GM18502 (cell line): ENCODE data around the gene KRTAP16-1.
"Not testable (repeated sequence)": the region's sequence is repeated elsewhere in the genome, so short reads cannot be mapped to it uniquely, and the experiment has no call there.

ENCODE experiments used
- ATAC-seq: cut with Tn5 transposase; IDR thresholded peaks from one replicate; pipeline ENCODE4 v1.9.1; 2021; ENCODE audit warnings: mild to moderate bottlenecking; ENCODE audit not compliant: unreplicated experiment, poor library complexity

KRTAP16-1 gene

GRCh38 chr17:41307647-41308046, 1.5 kb downstream of the KRTAP16-1 start:
- ATAC-seq = no peak

DNA sequence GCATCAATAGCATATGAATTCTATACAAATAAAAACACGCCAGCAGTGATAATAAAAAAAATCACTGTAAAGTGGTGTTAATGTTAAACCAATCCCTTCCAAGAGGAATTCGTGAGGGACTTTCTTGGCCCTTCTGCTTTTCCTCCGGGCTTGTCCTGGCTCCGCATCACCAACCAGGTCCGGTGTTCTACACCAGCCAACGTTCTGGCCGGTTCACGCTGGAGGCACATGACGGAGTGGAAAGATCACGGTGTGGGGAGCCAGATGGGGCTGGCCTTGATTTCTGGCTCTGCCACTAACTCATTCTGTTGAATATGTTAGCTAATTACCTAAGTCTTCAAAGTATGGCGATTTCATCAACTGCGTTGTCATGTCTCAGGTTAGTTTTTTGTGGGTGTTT, 5.0 kb downstream of the KRTAP16-1 start:
- ATAC-seq = no peak

GRCh38 chr17:41302981-41303380, 6.1 kb downstream of the KRTAP16-1 start:
- no peak for ATAC-seq

- no peak for ATAC-seq
These were observed 6.9 kb downstream of the KRTAP16-1 start, which contains the start of gene KRTAP29-1 for GRCh38 chr17:41301916-41302901. TSS of gene KRTAP29-1 (minus strand) at chr17:41302851. CDS start at chr17:41302851, 0 bp downstream.

DNA sequence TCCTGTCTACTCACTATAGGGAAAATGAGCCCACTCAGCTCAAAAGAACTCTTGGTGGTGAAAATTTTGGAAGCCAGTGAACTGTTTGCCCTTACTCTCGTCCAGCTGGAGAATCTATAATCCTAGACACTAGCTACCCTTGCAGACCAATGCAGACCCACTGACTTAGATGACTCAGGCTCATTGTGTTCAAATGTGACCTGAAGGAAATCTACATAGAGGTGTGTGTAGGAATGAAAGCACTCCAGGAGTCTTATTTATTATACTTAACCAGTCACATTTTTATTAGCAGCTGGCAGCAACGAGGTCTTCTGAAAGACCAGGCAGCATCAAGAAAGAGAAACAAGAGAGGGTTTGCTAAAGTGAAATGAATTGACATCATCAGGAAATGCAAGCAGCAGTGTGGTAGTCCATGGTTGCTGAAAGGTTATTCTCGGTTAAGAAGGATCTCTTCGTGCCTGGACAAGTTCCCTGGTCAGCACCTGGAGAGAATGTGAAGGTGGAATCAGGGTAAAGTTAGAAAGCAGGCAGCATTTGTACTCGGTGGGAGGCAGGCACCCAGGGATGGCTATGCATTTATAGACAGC, 7.8 kb downstream of the KRTAP16-1 start:
- no peak for ATAC-seq

DNA sequence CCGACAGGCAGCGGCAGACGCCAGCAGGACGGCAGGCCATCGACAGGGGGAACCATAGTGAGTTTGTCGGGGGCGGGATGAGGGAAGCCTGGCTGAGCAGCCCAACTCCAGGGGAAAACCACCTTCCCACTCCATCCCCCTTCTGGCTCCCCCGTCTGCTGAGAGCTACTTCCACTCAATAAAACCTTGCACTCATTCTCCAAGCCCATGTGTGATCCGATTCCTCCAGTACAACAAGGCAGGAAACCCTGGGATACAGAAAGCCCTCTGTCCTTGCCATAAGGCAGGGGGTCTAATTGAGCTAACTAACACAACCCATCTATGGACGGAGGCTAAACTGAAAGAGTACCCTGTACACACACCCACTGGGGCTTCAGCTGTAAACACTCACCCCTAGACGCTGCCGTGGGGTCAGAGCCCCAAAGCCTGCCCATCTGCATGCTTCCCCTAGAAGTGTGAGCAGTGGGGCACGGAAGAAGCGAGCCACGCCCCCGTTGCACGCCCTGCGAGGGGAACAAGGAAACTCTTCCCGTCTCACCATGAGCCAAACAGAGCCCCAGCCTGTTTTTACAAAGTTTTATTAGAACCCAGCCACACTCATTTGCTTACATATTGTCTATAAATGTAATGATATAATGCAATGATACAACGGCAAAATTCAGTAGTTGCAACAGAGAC, 10.5 kb downstream of the KRTAP16-1 start:
- ATAC-seq = no peak

DNA sequence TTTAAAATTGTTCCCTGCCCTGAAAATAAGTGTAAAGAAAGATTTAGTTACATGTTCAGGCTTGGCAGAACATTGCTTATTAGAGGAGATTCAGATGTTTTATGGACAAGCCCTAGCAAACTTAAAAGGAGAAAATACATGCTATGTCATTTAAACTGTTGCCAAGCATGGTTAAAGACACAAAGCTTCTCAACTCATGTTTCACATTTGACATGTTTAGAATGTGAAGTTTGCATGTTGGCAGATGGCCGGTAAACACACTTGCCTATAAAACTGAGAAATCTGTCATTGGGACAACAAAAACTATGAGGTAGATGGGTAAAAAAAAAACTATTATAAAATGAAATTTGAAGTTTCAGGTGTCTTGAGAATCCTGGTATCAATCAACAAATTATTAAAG, 12.3 kb downstream of the KRTAP16-1 start:
- no peak for ATAC-seq

DNA sequence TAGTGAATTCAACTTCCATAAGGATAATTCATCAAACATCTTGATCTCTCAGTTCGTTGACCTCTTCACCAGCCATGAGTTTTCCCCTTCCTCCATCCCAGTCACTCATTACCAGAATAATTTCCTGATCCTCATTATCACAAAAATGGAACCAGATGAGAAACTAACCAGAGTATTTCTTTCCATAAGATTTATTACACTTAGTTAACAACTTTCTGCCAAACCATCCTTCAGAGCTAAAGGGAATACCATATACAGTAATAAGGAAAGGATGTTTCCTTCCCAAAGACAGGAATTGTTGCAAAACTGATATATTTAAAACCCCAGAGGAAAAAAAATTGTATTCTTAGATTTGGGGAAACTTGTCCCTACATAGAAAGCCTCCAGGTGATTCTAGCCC, 15.1 kb downstream of the KRTAP16-1 start:
- ATAC-seq = no peak

GRCh38 chr17:41287050-41287449, 22.1 kb downstream of the KRTAP16-1 start:
- no peak for ATAC-seq

GRCh38 chr17:41284546-41284945, 24.6 kb downstream of the KRTAP16-1 start:
- ATAC-seq = no peak

- ATAC-seq = no peak
These were observed 25.1 kb downstream of the KRTAP16-1 start for GRCh38 chr17:41284043-41284442.

- no peak for ATAC-seq
These were observed 30.7 kb downstream of the KRTAP16-1 start for GRCh38 chr17:41278176-41278955.

GRCh38 chr17:41275648-41276190, 33.4 kb downstream of the KRTAP16-1 start, which contains the start of gene KRTAP9-7:
TSS of gene KRTAP9-7 (plus strand) at chr17:41275698. CDS start at chr17:41275698, 0 bp downstream.
- ATAC-seq = not testable (repeated sequence)

DNA sequence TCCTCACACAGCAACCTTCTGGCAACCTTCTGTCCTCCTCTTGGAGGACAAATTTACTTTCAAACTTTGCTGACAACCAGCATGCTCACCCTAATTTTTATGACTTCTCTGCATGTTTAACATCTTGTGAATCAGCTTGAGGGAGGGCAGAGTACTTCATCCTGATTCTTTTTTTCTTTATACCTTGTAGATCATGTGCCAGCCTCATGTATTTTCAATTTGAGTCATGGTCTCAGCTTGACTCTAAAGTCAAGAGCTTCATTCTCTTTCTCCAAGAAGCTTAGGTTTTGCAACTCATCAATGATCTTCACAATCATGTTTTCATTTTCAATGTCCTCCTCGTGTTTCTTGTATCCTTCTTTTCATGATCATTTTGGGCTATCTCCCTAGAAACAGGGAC, 37.3 kb downstream of the KRTAP16-1 start:
- ATAC-seq = no peak

GRCh38 chr17:41271323-41271722, 37.8 kb downstream of the KRTAP16-1 start:
- ATAC-seq = not testable (repeated sequence)

DNA sequence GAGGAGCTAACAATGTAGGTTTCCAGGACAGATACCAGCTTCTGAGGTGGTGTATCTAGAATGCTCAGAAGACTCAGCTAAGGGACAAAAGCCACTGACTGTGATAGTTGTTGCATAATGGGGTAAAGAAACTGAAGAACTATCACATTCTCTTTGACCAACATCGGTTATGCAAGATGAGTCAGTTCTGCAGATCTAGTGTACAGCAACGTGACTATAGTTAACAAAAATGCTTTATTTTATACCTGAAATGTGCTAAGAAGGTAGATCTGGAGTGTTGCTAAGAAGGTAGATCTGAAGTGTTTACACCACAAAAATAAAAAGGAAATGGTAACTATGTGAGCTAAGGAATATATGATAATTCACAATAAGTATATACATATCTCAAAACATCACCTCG, 41.4 kb downstream of the KRTAP16-1 start:
- ATAC-seq = no peak

DNA sequence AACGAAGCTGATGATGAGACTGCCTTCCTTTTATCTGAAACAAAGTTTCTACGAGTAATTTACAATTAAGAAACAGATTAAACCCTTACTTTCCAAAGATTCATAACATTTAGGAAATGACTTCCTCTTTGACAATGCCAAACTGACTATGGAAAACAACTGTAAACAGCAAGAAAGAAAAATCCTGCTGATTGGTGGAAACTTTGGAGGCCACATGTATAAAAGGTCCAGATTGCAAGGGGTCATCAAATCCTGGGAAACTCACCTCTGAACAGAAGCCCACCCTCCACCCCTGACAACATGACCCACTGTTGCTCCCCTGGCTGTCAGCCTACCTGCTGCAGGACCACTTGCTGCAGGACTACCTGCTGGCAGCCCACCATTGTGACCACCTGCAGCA, 44.0 kb downstream of the KRTAP16-1 start, which contains the start of gene KRTAP9-6:
Gene KRTAP9-6 (plus strand): TSS at position 301 of the 400 bp plus-strand sequence. CDS start 0 bp downstream, at position 301.
- ATAC-seq = no peak

DNA sequence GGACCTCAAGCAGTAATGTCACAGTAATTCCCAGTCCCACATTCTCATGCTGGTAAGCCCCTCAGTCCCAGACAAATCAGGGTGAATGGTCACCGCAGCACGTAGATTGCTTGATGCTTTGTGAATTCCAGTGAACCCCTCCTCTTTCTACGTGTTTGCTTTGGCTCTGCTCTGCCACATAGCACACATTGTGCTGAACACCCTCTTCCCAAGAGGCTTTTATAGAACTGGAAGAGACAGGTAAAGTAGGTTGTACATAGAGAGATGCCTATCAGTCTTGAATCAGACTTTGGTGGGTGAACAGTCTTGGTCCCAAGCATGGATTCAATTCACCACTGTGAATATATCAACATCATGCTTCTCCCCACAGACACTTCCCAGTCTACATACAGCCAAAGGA, 44.5 kb downstream of the KRTAP16-1 start:
- ATAC-seq = no peak

GRCh38 chr17:41263212-41263611, 45.9 kb downstream of the KRTAP16-1 start:
- no peak for ATAC-seq

GRCh38 chr17:41258406-41258805, 50.7 kb downstream of the KRTAP16-1 start:
- ATAC-seq = no peak
